ENCODE measurements around the gene UBR1. TPM values are rescaled to one million over a fixed set of nuclear protein-coding genes. Genes with fewer than 3 reads are reported as not detected.

Gene UBR1
- total RNA-seq, 1 experiment from 2014 or later = 22.2 TPM

- H3K9ac ChIP-seq (ENCODE audit: extremely low read depth, insufficient read length, low read length) = no peak overlapping the region
- H2AFZ ChIP-seq (ENCODE audit: low read length) = no peak overlapping the region
- no peak overlapping the region for H3K27ac ChIP-seq (ENCODE audit: insufficient read length, low read depth, low read length)
- Mint-ChIP-seq H3K4me1 (no peaks in the 10 kb centered on the region; a peak in 1 of 4 replicates), H3K27me3 (ENCODE audit: low read depth) (no peaks in the 10 kb centered on the region), H3K4me3 (no peak overlapping the region), H3K9me3 (no peaks in the 10 kb centered on the region), H3K27ac (peak overlapping the region in 1 of 3 experiments; percentile 23; a peak in 1 of 7 replicates), H3K36me3 (ENCODE audit: insufficient read depth in 1 of 3, low read depth in 3 of 3) (peaks cover 4 to 16% (median 11%) of the 10 kb centered on the region in 3 experiments; a peak in 6 of 7 replicates)
- TF ChIP-seq CTCF (conservative IDR thresholded peaks at IDR 0.05) = no peak
- no peak overlapping the region for H3K18ac ChIP-seq (ENCODE audit: insufficient read length, low read depth, low read length)
- no CpG with 5 or more reads among the region's 1 CpG for WGBS (ENCODE audit: extremely low coverage, insufficient read length, low lambda C conversion rate)
- no peak overlapping the region for H2BK15ac ChIP-seq (ENCODE audit: low read depth, low read length)
- H3K79me1 ChIP-seq (ENCODE audit: insufficient read depth, low read depth, low read length, poor library complexity, severe bottlenecking) = peaks cover 7% of the 10 kb centered on the region
- no peak overlapping the region for H3T11ph ChIP-seq (ENCODE audit: low read length)
- no peak overlapping the region for H3K56ac ChIP-seq (ENCODE audit: insufficient read length, low read depth, low read length)
- H3K14ac ChIP-seq (ENCODE audit: insufficient read depth, low read length) = no peak overlapping the region
- no peak overlapping the region for H2BK12ac ChIP-seq (ENCODE audit: insufficient read length, low read depth, low read length)
- no peak overlapping the region for H3K4ac ChIP-seq (ENCODE audit: low read depth, low read length)
- H2BK5ac ChIP-seq (ENCODE audit: insufficient read length, low read length) = no peak overlapping the region
- no peaks in the 10 kb centered on the region for H3K9me3 ChIP-seq (ENCODE audit: control insufficient read depth, low read depth, low read length)
- H2BK20ac ChIP-seq (ENCODE audit: low read depth, low read length, poor library complexity, severe bottlenecking) = no peak overlapping the region
- no peak overlapping the region for H4K91ac ChIP-seq (ENCODE audit: insufficient read length, low read depth, low read length)
- no peak overlapping the region for H4K5ac ChIP-seq (ENCODE audit: insufficient read length, low read depth, low read length)
- H3K4me2 ChIP-seq (ENCODE audit: insufficient read depth, insufficient read length, low read length) = no peak overlapping the region
- no peaks in the 10 kb centered on the region for H3K23me2 ChIP-seq (ENCODE audit: insufficient read length, low read depth, low read length, poor library complexity, severe bottlenecking)
- DNase-seq = no peak
- H3K23ac ChIP-seq (ENCODE audit: insufficient read length, low read depth, low read length) = no peak overlapping the region
- H3K79me2 ChIP-seq (ENCODE audit: insufficient read depth, low read length) = no peaks in the 10 kb centered on the region
- H3K27me3 ChIP-seq (ENCODE audit: insufficient read depth, low read length) = no peaks in the 10 kb centered on the region
- H4K8ac ChIP-seq (replicated peaks; ENCODE audit: insufficient read length, low read depth, low read length) = no peak overlapping the region
- no peak overlapping the region for H2AK5ac ChIP-seq (ENCODE audit: insufficient read length, low read length)
- no peaks in the 10 kb centered on the region for H4K20me1 ChIP-seq (ENCODE audit: control insufficient read depth, insufficient read depth, insufficient read length)
- no peak overlapping the region for H2BK120ac ChIP-seq (ENCODE audit: low read depth, low read length, poor library complexity, severe bottlenecking)
- H3K4me1 ChIP-seq (ENCODE audit: insufficient read depth, low read length) = no peaks in the 10 kb centered on the region
These were observed 11.3 kb downstream of the UBR1 start for GRCh38 chr15:43094416-43095030.
